Measurements from ENCODE around the gene CDH12. TPM values are rescaled to one million over a fixed set of nuclear protein-coding genes. Genes with fewer than 3 reads are reported as not detected.

Gene CDH12
- total RNA-seq, 2 donors from 2014 or later, result 0.14 to 1.0 TPM

DNA sequence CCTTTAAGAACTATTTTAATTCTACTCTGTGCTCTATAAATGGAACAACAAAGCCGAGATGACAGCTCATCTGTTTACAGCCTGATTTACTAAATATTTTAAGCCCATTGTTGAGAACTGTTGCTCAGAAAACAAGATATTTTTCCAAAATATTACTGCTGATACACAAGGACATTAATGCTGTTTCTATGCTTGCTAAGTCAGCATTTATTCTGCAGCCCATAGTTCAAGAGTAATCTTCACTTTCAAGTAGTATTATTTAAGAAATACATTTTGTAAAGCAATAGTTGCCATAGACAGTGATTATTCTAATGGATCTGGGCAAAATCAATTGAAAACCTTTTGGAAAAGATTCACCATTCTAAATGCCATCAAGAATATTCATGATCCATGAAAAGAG is 208.3 kb downstream of the CDH12 start:
- TF ChIP-seq, protein P1, sequence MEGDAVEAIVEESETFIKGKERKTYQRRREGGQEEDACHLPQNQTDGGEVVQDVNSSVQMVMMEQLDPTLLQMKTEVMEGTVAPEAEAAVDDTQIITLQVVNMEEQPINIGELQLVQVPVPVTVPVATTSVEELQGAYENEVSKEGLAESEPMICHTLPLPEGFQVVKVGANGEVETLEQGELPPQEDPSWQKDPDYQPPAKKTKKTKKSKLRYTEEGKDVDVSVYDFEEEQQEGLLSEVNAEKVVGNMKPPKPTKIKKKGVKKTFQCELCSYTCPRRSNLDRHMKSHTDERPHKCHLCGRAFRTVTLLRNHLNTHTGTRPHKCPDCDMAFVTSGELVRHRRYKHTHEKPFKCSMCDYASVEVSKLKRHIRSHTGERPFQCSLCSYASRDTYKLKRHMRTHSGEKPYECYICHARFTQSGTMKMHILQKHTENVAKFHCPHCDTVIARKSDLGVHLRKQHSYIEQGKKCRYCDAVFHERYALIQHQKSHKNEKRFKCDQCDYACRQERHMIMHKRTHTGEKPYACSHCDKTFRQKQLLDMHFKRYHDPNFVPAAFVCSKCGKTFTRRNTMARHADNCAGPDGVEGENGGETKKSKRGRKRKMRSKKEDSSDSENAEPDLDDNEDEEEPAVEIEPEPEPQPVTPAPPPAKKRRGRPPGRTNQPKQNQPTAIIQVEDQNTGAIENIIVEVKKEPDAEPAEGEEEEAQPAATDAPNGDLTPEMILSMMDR (IDR thresholded peaks at IDR 0.05), result no peak
- no peak for TF ChIP-seq POLR2A (IDR thresholded peaks at IDR 0.05)
- no peak for TF ChIP-seq POLR2AphosphoS5 (IDR thresholded peaks at IDR 0.05)
- intact Hi-C loops (cut with DNase I), result no loop called here
- DNase-seq (ENCODE audit: low spot score), result no peak
- no peak overlapping the region for H3K4me3 ChIP-seq
- H3K27me3 ChIP-seq (replicated peaks; ENCODE audit: insufficient read depth), result no peaks in the 10 kb centered on the region
- H3K27ac ChIP-seq, result no peak overlapping the region
- H3K36me3 ChIP-seq, result no peaks in the 10 kb centered on the region
- whole genome bisulfite sequencing, result 73% methylated on average over 1 of the region's 1 CpG
- H3K9me3 ChIP-seq, result no peaks in the 10 kb centered on the region
- H3K4me1 ChIP-seq (replicated peaks), result no peaks in the 10 kb centered on the region

DNA sequence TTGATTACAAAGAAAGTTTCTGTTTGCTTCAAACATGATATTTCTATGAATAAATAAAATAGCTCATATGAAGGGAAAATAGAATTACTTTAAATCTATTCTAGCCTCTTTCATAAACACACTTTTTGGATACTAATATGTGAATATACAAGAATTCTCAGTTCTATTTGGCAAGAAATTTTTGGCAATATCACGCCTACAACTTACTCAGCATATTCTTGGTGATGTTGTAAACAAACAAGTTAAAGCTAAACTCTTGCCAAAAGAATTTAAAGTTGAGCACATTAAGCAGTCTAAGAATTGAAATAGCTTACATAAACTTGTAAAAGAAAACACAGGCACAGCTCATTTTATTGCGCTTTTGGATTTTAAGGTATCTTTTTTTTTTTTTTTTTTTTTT is 209.8 kb downstream of the CDH12 start:
- Histone ChIP-seq H3K9me3 (no peaks in the 10 kb centered on the region), H3K4me1 (replicated peaks) (no peaks in the 10 kb centered on the region), H3K27ac (no peak overlapping the region), H3K4me3 (no peak overlapping the region), H3K36me3 (no peaks in the 10 kb centered on the region), H3K27me3 (replicated peaks; ENCODE audit: insufficient read depth) (no peaks in the 10 kb centered on the region)
- no peak for DNase-seq (ENCODE audit: low spot score)
- 69% methylated on average over 2 of the region's 2 CpGs for WGBS
- intact Hi-C loops (cut with DNase I), result no loop called here
- TF ChIP-seq POLR2A (IDR thresholded peaks at IDR 0.05) (no peak), POLR2AphosphoS5 (IDR thresholded peaks at IDR 0.05) (no peak)
- TF ChIP-seq, protein P1 (IDR thresholded peaks at IDR 0.05), result no peak

DNA sequence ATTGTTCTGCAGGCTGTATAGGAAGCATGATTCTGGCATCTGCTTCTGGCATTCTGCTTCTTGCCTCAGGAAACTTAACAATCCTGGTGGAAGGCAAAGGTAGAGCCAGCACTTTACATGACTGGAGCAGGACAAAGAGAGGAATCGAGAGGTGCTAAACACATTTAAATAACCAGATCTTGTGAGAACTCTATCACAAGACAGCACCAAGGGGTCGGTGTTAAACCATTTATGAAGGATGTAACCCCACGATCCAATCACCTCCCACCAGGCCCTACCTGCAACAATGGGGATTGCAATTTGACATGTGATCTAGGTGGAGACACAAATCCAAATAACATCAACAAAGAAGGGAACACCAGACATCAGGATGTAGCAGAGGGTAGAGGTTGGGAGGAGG is 221.5 kb downstream of the CDH12 start:
- no peak for DNase-seq (ENCODE audit: low spot score)
- Histone ChIP-seq H3K36me3 (no peaks in the 10 kb centered on the region), H3K4me1 (replicated peaks) (no peaks in the 10 kb centered on the region), H3K4me3 (no peak overlapping the region), H3K27me3 (replicated peaks; ENCODE audit: insufficient read depth) (no peaks in the 10 kb centered on the region), H3K9me3 (no peaks in the 10 kb centered on the region), H3K27ac (no peak overlapping the region)
- no peak for TF ChIP-seq POLR2A (IDR thresholded peaks at IDR 0.05)
- TF ChIP-seq, protein P1 (IDR thresholded peaks at IDR 0.05), result no peak
- TF ChIP-seq POLR2AphosphoS5 (IDR thresholded peaks at IDR 0.05), result no peak
- intact Hi-C loops (cut with DNase I), result no loop called here
- 70% methylated on average over 3 of the region's 3 CpGs for WGBS

DNA sequence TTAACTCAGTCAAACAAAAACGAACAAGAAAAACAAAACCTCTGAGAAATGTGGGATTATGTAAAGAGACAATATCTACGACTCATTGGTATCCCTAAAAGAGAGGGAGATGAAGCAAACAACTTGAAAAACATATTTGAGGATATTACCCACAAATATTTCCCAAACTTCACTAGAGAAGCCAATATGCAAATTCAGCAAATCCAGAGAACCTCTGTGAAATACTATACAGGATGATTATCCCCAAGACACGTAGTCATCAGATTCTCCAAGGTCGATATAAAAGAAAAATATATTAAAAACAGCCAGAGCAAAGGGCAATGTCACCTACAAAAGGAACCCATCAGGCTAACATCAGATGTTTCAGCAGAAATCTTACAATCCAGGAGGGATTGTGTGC is 226.1 kb downstream of the CDH12 start:
- 90% methylated on average over 4 of the region's 4 CpGs for WGBS

DNA sequence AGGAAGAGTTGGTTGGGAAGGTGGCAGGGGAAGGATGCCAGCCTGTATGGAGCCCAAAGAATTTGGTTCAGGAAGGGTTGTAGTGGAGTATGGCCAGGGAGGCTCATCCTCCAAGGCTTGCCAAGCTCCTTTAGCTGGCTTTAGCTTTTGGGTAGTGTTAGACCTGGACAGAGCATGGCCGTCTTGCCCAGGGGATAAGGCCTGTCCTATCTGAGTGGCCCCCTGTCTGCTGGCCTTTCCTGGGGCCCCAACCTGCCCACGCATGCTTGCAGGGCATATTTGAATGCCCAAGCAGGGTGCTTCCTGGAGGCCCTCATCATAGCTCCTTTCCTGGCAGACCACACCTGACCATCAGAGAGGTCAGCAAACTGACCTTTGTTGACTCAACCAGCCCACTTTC is 227.7 kb downstream of the CDH12 start:
- TF ChIP-seq POLR2AphosphoS5 (IDR thresholded peaks at IDR 0.05), result no peak
- TF ChIP-seq POLR2A (IDR thresholded peaks at IDR 0.05), result no peak
- TF ChIP-seq, protein P1 (IDR thresholded peaks at IDR 0.05), result no peak
- Histone ChIP-seq H3K36me3 (no peaks in the 10 kb centered on the region), H3K27ac (no peak overlapping the region), H3K4me3 (no peak overlapping the region), H3K4me1 (replicated peaks) (no peaks in the 10 kb centered on the region), H3K9me3 (no peaks in the 10 kb centered on the region), H3K27me3 (replicated peaks; ENCODE audit: insufficient read depth) (no peaks in the 10 kb centered on the region)
- WGBS, result 97% methylated on average over 2 of the region's 2 CpGs
- intact Hi-C loops (cut with DNase I), result no loop called here
- DNase-seq (ENCODE audit: low spot score), result no peak

More for the DNA sequence above, 226.1 kb downstream of the CDH12 start:
- Histone ChIP-seq H3K4me1 (replicated peaks) (no peaks in the 10 kb centered on the region), H3K27ac (no peak overlapping the region), H3K9me3 (no peaks in the 10 kb centered on the region), H3K36me3 (no peaks in the 10 kb centered on the region), H3K4me3 (no peak overlapping the region), H3K27me3 (replicated peaks; ENCODE audit: insufficient read depth) (no peaks in the 10 kb centered on the region)
- TF ChIP-seq, protein P1 (IDR thresholded peaks at IDR 0.05), result no peak
- no peak for TF ChIP-seq POLR2A (IDR thresholded peaks at IDR 0.05)
- TF ChIP-seq POLR2AphosphoS5 (IDR thresholded peaks at IDR 0.05), result no peak
- intact Hi-C loops (cut with DNase I), result no loop called here
- no peak for DNase-seq (ENCODE audit: low spot score)
